HG03196 (cell line): ENCODE results near the gene YWHAQ.
"Not testable (repeated sequence)": the region's sequence is repeated elsewhere in the genome, so short reads cannot be mapped to it uniquely, and the experiment has no call there.

ENCODE experiments used
- ATAC-seq: cut with Tn5 transposase; IDR thresholded peaks from one replicate; pipeline ENCODE4 v1.9.1; 2021; ENCODE audit not compliant: unreplicated experiment

Gene YWHAQ

GRCh38 chr2:9594366-9595054 lies 36.3 kb downstream of the YWHAQ start:
- peak; percentile 43 for ATAC-seq

- no peak for ATAC-seq
Measured at GRCh38 chr2:9593925-9594324, 36.9 kb downstream of the YWHAQ start.

DNA sequence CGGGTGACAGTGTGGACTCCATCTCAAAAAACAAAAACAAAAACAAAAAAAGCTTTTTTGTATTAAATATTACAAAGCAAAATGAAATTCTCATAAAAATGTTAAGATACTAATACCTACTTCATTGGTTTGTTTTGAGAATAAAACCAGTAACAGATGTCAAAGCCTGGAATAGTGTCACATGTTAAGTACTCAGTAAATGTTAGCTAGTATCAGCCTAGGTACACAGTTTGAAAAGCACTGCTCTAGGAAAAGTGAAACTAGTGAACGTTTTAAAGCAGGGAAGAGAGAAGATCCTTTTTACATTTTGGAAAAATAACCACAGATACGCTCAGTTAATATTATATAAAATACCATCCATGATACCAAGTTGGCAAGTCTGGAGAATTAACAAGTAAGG lies 38.1 kb downstream of the YWHAQ start:
- ATAC-seq, result no peak

DNA sequence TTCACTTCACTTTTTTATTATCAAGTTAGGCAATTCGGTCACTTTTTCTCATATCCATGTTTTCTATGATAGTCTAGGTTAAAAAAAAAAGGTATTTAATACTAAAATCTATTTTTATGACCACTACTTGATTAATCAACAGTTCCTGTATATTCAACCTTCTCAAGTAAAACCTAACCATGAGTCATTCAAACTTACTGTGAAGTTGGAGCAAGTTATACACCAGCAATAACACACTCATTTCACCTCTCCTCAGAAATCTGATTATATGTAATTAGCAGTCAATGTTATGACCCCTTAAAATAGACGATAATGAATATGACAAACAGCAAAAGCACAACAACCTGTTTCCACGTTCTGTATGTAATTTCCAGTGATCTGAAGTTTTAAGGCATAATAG lies 40.2 kb downstream of the YWHAQ start:
- ATAC-seq, result no peak

GRCh38 chr2:9586465-9586864 lies 44.3 kb downstream of the YWHAQ start:
- no peak for ATAC-seq

DNA sequence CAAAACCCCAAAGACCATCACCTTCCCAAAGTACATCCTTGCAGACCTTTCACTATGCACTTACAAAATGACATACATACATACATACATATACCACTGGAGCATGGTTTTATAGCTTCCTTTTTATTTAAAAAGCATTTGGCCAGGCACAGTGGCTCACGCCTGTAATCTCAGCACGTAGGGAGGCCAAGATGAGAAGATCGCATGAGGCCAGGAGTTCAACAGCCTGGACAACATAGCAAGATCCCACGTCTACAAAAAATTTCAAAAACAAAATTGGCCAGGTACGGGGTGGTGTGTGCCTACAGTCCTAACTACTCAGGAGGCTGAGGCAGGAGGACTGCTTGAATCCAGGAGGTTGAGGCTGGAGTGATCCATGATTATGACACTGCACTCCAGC lies 45.3 kb downstream of the YWHAQ start:
- ATAC-seq, result no peak

GRCh38 chr2:9584902-9585301 lies 45.9 kb downstream of the YWHAQ start:
- not testable (repeated sequence) for ATAC-seq

DNA sequence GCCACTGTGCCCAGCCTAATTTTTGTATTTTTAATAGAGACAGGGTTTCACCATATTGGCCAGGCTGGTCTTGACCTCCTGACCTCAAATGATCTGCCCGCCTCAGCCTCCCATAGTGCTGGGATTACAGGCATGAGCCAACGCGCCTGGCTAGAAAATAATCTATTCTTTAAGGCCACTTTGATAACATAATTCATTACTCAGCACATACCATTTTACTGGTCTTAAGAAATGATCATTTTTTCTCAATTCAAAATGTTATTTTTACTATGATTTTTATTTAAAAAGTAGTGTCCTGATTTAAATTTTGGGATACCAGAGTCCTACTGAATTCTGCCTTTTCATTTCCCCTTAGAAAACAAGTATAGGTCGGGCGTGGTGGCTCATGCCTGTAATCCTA lies 48.2 kb downstream of the YWHAQ start:
- ATAC-seq, result no peak

GRCh38 chr2:9578467-9579235 lies 52.1 kb downstream of the YWHAQ start:
- no peak for ATAC-seq

DNA sequence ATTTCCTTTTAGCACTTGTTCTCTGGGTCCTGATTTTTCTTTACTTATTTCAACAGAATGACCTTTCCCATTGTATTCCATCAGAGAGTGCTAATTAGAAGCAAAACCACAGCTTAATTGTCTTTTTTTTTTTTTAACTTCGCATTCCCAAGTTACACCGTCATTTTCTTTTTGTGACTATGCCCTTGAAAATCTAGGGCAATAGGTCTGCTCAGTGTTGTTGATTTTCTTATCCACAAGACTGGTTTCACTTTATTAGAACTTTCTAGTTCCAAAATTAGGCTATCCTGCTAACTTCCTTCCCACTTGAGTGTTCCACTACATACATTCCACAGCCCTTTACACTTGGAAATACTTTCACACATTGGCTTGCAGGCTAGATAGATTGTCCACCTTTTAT lies 56.5 kb downstream of the YWHAQ start:
- ATAC-seq, result no peak

DNA sequence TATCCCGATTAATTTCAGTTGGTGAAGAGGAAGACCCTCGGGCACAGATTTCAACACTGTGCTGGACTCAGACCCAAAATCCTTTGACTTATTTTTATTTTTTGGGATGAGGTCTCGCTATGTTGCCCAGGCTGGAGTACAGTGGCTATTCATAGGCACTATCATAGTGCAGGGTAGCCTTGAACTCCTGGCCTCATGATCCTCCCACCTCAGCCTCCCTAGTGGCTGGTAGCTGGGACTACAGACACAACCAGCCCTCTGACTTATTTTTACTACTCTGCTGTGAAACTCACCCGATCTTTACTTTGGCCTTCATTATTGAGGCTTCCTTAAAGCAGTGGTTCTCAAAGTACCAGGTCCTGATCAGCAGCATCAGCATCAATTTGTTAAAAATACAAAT lies 57.0 kb downstream of the YWHAQ start:
- no peak for ATAC-seq

DNA sequence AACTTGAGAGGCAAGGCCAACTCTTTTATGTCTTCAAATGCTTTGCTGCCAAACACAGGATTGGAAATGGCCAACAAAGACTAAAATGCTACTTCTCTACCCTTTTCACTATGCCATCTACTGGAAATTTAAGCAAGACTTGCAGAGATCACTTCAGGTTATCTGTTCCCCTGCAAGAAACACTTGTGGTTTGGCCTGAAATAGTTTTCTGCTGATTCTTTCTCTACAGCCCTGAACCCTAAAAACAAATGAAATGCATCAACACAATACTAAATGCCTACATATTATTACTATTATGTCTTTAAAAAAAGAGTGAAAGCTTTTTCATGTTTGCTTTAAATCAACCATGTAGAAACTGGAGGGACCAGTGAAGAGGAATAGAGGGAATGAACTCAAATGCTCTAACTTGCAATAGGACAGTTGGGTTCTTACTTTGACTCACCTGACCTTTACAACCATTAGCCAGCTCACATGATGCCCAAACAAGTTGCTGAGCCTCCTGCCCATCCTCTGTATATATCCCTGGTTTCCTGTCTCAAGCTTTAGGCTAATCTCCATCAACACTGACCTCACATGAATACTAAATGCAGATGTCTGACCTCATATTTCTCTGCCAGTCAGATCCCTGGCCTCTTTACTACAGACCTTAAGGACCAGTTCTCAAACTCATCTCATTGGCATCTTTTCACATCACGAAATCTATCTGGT lies 57.6 kb downstream of the YWHAQ start:
- ATAC-seq, result no peak

DNA sequence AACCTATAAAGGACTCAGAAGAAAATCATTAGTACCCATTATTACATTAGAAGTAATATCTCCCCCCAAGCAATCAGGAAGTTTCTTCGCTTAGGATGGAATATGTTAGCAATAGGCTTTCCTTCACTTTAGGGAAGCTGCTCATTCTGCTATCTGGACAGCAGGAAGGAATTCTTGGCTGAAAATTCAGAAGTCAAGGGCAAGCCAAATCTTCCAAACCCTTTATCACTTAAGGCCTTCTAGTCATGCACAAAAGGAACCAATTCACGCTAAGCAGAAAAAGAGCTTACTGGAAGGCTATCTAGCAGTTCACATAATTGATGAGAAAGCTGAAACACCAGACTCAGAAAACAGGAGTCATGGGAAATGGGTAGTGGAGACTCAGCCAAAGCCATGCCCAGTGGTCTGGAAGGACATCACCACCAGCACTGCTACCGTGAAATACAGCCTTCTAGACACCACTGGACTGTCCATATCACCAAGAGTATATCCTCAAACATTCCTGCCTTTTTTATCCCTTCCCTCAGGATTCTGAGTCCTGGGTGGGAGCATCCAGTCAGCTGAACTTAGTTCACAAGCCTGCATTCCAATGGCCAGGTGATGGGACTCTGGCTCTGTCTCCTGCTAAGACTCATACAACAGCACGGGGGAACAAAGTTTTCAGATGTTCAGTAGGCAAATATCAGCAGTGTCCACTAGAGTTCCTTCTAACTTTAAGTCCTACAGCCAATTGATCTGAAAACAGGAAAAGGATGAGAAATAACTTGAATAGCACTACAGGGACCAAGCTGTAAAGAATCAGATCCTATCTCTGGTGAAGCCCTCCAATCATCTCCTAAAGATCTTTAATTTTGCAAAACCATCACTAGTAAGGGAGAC lies 60.4 kb downstream of the YWHAQ start:
- ATAC-seq, result no peak

DNA sequence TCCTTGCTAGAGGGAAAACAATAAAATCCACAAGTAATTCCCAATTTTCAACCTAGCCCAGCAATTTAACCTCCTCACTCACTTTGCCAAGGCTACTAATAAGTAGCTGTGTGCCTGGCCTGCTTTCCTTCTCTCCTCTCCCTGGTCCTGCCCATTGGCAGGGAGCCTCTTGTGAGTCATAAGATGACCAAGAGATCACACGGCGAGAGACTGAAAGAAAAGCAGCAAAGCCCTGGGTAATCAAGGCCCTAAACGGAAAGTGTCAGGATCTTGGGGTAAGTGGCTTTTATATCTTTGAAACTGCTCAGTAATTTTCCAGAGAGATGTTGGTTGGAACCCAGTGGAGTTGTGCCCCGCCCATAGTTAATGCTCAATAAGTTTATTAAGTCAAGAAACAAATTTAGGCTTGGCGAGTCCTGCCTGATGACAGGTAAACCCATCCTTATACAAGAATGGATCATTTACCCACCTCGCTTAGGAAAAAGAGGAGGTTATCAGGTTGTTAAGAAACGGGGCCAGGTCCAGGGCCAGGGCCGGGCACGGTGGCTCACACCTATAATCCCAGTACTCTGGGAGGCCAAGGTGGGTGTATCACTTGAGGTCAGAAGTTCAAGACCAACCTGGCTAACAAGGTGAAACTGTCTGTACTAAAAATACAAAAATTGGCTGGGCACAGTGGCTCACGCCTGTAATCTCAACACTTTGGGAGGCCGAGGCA lies 65.2 kb downstream of the YWHAQ start:
- no peak for ATAC-seq

- no peak for ATAC-seq
Measured at GRCh38 chr2:9560628-9561027, 70.2 kb downstream of the YWHAQ start.

GRCh38 chr2:9558948-9559381 lies 71.8 kb downstream of the YWHAQ start:
- ATAC-seq, result no peak

DNA sequence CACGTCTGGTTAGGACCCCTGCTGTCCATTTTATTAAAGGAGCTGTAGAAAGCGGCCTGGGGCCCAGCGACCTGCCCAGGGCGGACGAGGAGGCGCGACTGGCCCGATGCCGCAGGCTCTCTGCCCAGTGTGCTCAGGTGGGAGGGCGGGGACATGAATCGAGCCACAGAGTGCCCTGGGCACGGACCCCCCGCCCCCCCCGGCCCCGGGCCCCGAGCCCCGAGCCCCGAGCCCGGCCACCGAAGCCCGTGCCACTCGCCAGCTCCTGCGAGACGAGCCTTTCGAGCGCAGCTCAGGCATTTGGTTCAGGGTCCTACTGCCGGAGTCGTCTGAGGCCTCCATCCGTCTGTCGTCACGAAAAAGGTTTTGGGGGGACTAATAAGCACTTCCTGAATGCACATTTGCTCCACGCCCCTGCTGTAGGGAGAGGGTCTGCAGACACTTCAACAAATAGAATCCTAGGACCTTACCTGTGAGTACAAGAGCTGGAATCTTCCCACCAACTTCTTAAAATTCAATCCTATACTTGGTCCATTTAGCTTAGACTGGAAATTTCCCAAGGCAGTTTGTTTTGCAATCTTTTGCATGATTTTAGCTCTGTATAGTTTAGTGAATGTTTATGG lies 74.6 kb downstream of the YWHAQ start:
- no peak for ATAC-seq

GRCh38 chr2:9555297-9556120 lies 75.3 kb downstream of the YWHAQ start, which contains the start of gene ADAM17:
Gene ADAM17, minus strand, starts transcription at chr2:9555830. Its CDS starts 225 bp downstream, at chr2:9555605.
- ATAC-seq, result peak; percentile 90

DNA sequence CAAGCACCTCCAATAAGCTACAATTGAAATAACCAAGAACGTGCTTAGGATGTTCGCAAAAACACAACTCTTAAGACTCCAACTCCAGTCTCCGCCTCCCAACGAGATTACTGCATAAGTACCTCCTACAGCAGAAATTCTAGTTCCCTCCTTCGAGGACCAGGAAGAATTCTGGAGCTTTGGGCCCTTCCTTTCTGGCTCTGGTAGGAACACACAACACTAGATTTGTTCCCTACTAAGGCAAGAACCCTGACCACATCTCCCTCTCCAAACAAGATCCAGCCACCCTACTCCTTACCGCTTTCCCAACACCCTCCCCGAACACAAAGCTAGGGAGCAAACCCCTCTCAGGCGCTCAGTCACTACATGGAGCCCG lies 75.9 kb downstream of the YWHAQ start:
- ATAC-seq, result no peak
